ENCODE data around the gene GJE1.

DNA sequence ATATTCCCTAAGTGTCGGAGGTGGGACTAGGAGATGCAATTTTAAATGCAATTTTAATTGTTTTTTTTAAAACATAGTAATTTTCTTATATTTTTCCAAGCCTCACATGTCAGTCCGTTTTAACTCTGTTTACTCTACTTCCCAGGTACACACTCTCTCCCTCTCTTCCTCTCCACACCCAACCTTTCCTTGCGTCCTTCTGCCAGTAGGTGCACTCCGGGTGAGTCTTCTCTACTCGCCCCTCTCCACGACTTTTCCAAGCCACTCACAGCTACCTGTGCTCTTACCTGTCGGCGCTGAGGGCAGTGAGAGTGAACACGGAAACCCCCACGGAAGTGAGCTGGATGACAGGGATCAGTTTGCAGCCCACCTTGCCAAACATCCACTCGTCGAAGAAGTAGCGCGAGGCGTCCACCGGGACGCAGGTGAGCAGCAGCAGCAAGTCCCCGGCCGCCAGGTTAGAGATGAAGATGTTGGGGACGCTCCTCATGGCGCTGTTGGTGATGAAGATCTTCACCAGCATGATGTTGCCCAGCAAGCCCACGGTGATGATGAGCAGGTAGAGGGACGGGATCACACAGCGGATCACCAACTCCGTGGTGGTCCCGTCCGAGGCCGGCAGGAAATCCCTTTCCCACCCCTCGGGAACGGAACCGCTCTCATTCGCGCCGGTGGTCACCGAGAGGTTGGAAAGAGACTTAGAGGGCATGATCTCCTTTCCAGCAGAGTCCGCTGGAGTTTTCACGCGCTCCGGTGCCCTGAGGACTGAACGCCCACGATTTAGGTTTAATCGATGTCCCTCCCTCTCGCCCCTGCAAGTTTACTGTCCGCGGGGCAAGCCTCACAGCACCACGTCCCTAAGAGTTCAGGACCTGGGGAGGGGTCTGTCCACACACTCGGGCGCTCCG lies 44.5 kb upstream of the GJE1 start:
- TF ChIP-seq POLR2A (IDR thresholded peaks at IDR 0.05; ENCODE audit: extremely low read depth, insufficient read length) (no peak), MYC (IDR thresholded peaks at IDR 0.05; ENCODE audit: low read depth, low read length) (no peak)
- TF ChIP-seq, protein P1, sequence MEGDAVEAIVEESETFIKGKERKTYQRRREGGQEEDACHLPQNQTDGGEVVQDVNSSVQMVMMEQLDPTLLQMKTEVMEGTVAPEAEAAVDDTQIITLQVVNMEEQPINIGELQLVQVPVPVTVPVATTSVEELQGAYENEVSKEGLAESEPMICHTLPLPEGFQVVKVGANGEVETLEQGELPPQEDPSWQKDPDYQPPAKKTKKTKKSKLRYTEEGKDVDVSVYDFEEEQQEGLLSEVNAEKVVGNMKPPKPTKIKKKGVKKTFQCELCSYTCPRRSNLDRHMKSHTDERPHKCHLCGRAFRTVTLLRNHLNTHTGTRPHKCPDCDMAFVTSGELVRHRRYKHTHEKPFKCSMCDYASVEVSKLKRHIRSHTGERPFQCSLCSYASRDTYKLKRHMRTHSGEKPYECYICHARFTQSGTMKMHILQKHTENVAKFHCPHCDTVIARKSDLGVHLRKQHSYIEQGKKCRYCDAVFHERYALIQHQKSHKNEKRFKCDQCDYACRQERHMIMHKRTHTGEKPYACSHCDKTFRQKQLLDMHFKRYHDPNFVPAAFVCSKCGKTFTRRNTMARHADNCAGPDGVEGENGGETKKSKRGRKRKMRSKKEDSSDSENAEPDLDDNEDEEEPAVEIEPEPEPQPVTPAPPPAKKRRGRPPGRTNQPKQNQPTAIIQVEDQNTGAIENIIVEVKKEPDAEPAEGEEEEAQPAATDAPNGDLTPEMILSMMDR (IDR thresholded peaks at IDR 0.05; ENCODE audit: low read depth, low read length): no peak
